Spleen (tissue), 11 donors: Measurements from ENCODE around the gene URM1. TPM values are rescaled to one million over a fixed set of nuclear protein-coding genes. Genes with fewer than 3 reads are reported as not detected.

Experiments used
- DNase-seq: peaks from one replicate; pipeline ENCODE4 v3.0.0-alpha.2; 2020
- H3K27ac ChIP-seq, 8 donors: fragments of 200-600 bp; sonication (generic) in 7 of 8; 1 replicate in 4 of 8; 2 replicates in 4 of 8; pipeline versions ENCODE4 v1.5.0 to v1.8.0; 2016 to 2021; ENCODE audit warnings: inconsistent platforms in 4 of 8, mild to moderate bottlenecking in 4 of 8, moderate library complexity in 1 of 8
- H3K27me3 ChIP-seq, 7 donors: fragments of 200-600 bp; sonication (generic) in 6 of 7; replicated peaks in 1 of 7; 1 replicate in 4 of 7; 2 replicates in 3 of 7; pipeline versions ENCODE4 v1.5.0 to v1.8.0; 2016 to 2021; ENCODE audit warnings: inconsistent platforms in 3 of 7, mild to moderate bottlenecking in 1 of 7
- H3K36me3 ChIP-seq, 6 donors: fragments of 200-600 bp; sonication (generic) in 5 of 6; 1 replicate in 4 of 6; 2 replicates in 2 of 6; pipeline versions ENCODE4 v1.5.0 to v1.8.0; 2016 to 2021; ENCODE audit warnings: inconsistent platforms in 2 of 6
- H3K4me1 ChIP-seq, 6 donors: fragments of 200-600 bp; sonication (generic) in 5 of 6; 1 replicate in 3 of 6; 2 replicates in 3 of 6; pipeline versions ENCODE4 v1.5.0 to v1.8.0; 2016 to 2021; ENCODE audit warnings: inconsistent platforms in 3 of 6
- H3K4me3 ChIP-seq, 8 donors: fragments of 200-600 bp; sonication (generic) in 7 of 8; 1 replicate in 4 of 8; 2 replicates in 4 of 8; pipeline versions ENCODE4 v1.5.0 to v1.8.0; 2016 to 2021; ENCODE audit warnings: inconsistent platforms in 4 of 8, mild to moderate bottlenecking in 4 of 8, moderate library complexity in 2 of 8
- H3K9me3 ChIP-seq, 8 donors: fragments of 200-600 bp; sonication (generic) in 7 of 8; 1 replicate in 4 of 8; 2 replicates in 4 of 8; pipeline versions ENCODE4 v1.5.0 to v1.8.0; 2016 to 2021; ENCODE audit warnings: inconsistent platforms in 4 of 8
- POLR2A ChIP-seq, 3 donors: fragments of 450-650 bp; IDR thresholded peaks; one replicate each; pipeline ENCODE4 v1.5.1; 2017; ENCODE audit warnings: antibody characterized with exemption in 3 of 3, mild to moderate bottlenecking in 1 of 3
- POLR2AphosphoS5 ChIP-seq, 3 donors: sonication (generic); formaldehyde crosslinking; IDR thresholded peaks; one replicate each; pipeline ENCODE4 v1.5.1; 2017; ENCODE audit warnings: antibody characterized with exemption in 3 of 3
- WGBS, 5 donors: extraction: QIAGEN DNeasy Blood & Tissue Kit in 3 of 5; methylation state at CpG; one replicate each; pipeline versions ENCODE4 v1.1.5 to v1.1.7; 2013 to 2018; 5-methylcytosine and 5-hydroxymethylcytosine counted together
- intact Hi-C: fragments of 100-400 bp; cut with DNase I; formaldehyde crosslinking; loops from one replicate; pipeline ENCODE4 v1.15.0; 2023; ENCODE audit warnings: low total_unique reads
- polyA plus RNA-seq, 3 donors: library from polyadenylated mRNA; stranded (reverse); fragments of 200-250 nt; gene quantifications; one replicate each; pipeline ENCODE4 v1.2.1, GENCODE V29; 2013
- total RNA-seq, 7 donors: library from RNA; depleted of rRNA in 3 of 7; stranded (reverse); fragments of >200 nt in 3 of 7; fragmentation: NEBNext Ultra II Directional in 4 of 7; extraction: Animal tissue kit (Norgen Biotek cat#: 25700) in 4 of 7; gene quantifications; one replicate each; pipeline versions ENCODE4 v1.1.0 to v1.2.1, GENCODE V29; 2016 to 2021
- TF ChIP-seq, protein P1 (sequence below), 11 experiments: fragments of 200-600 bp in 7 of 11; fragments of 450-650 bp in 4 of 11; sonication (generic) in 4 of 11; IDR thresholded peaks in 8 of 11; conservative IDR thresholded peaks in 3 of 11; 1 replicate in 7 of 11; 2 replicates in 4 of 11; pipeline versions ENCODE4 v1.4.0 to v1.8.0; 2016 to 2021; ENCODE audit warnings: antibody characterized with exemption in 11 of 11, inconsistent platforms in 4 of 11, mild to moderate bottlenecking in 1 of 11
- donor health status: healthy with polysubstance abuse.
- donor health status: DM: no; HTN: no; CAD: no; lungs with moderate emphysema.
- donor health status: DM: no; HTN: no; CAD: no.
- donor health status: Bipolar disorder and iron deficiency.
- donor health status: healthy.
- donor health status: DM: no; HTN: no; CAD: no.
- donor health status: DM: yes; HTN: yes; CAD: no.

The URM1 gene
- total and polyA plus RNA-seq, 10 donors, result 28.1 to 58.1 (median 45.8) TPM

- Histone ChIP-seq H3K27ac (peak within 1 kb of the TSS; percentile 29 to 89 (median 76)), H3K9me3 (no peaks in the 10 kb centered on the region), H3K4me3 (peak within 1 kb of the TSS; percentile 66 to 96 (median 78)), H3K36me3 (peaks cover 0 to 29% (median 16%) of the 10 kb centered on the region in 6 donors), H3K27me3 (no peaks in the 10 kb centered on the region), H3K4me1 (peaks cover 7 to 26% (median 19%) of the 10 kb centered on the region in 6 donors)
- peak; percentile 37 to 67 (median 65) for TF ChIP-seq POLR2AphosphoS5 (IDR thresholded peaks at IDR 0.05)
- no peak for TF ChIP-seq POLR2A (IDR thresholded peaks at IDR 0.05)
- TF ChIP-seq, protein P1, sequence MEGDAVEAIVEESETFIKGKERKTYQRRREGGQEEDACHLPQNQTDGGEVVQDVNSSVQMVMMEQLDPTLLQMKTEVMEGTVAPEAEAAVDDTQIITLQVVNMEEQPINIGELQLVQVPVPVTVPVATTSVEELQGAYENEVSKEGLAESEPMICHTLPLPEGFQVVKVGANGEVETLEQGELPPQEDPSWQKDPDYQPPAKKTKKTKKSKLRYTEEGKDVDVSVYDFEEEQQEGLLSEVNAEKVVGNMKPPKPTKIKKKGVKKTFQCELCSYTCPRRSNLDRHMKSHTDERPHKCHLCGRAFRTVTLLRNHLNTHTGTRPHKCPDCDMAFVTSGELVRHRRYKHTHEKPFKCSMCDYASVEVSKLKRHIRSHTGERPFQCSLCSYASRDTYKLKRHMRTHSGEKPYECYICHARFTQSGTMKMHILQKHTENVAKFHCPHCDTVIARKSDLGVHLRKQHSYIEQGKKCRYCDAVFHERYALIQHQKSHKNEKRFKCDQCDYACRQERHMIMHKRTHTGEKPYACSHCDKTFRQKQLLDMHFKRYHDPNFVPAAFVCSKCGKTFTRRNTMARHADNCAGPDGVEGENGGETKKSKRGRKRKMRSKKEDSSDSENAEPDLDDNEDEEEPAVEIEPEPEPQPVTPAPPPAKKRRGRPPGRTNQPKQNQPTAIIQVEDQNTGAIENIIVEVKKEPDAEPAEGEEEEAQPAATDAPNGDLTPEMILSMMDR (IDR thresholded peaks at IDR 0.05 in 8 of 11, conservative IDR thresholded peaks at IDR 0.05 in 3 of 11), result no peak
- 7 to 27% (median 10%) methylated on average over 14 to 75 of the region's 75 CpGs for WGBS, 5 donors
- intact Hi-C loops, result no loop called here
- DNase-seq, result peak; percentile 95
Observed at GRCh38 chr9:128339761-128340690, 31.1 kb upstream of the URM1 start, which contains the start of gene SLC27A4. SLC27A4 (plus strand) TSS chr9:128340527; CDS start chr9:128343133, 2,606 bp downstream.

- 0 to 3% (median 1%) methylated on average over 37 to 48 of the region's 48 CpGs for WGBS, 5 donors
- TF ChIP-seq POLR2A (IDR thresholded peaks at IDR 0.05) (no peak), POLR2AphosphoS5 (IDR thresholded peaks at IDR 0.05) (no peak)
- TF ChIP-seq, protein P1 (IDR thresholded peaks at IDR 0.05 in 8 of 11, conservative IDR thresholded peaks at IDR 0.05 in 3 of 11), result no peak
- intact Hi-C loops, result no loop called here
- Histone ChIP-seq H3K36me3 (peaks cover 0 to 37% (median 25%) of the 10 kb centered on the region in 6 donors), H3K4me1 (peaks cover 7 to 26% (median 19%) of the 10 kb centered on the region in 6 donors), H3K27ac (peak overlapping the region in 6 of 8 donors; percentile 73 to 89 (median 81)), H3K9me3 (no peaks in the 10 kb centered on the region), H3K27me3 (no peaks in the 10 kb centered on the region), H3K4me3 (peak overlapping the region; percentile 66 to 96 (median 78))
- no peak for DNase-seq
Observed at GRCh38 chr9:128340691-128341434, 30.3 kb upstream of the URM1 start.

GRCh38 chr9:128341435-128341849 is 29.7 kb upstream of the URM1 start:
- 33 to 37% (median 36%) methylated on average over 13 of the region's 13 CpGs for WGBS, 5 donors

More at GRCh38 chr9:128341435-128341849, 29.7 kb upstream of the URM1 start:
- Histone ChIP-seq H3K27me3 (no peaks in the 10 kb centered on the region), H3K9me3 (no peaks in the 10 kb centered on the region), H3K36me3 (peaks cover 0 to 43% (median 31%) of the 10 kb centered on the region in 6 donors), H3K4me1 (peaks cover 7 to 26% (median 19%) of the 10 kb centered on the region in 6 donors), H3K4me3 (peak overlapping the region; percentile 66 to 96 (median 78)), H3K27ac (peak overlapping the region in 3 of 8 donors; percentile 83 to 89 (median 86))
- peak; percentile 79 for DNase-seq
- TF ChIP-seq POLR2AphosphoS5 (IDR thresholded peaks at IDR 0.05), result no peak
- TF ChIP-seq, protein P1 (IDR thresholded peaks at IDR 0.05 in 8 of 11, conservative IDR thresholded peaks at IDR 0.05 in 3 of 11), result peak in 10 of 11 experiments; percentile 28 to 78 (median 59)
- no peak for TF ChIP-seq POLR2A (IDR thresholded peaks at IDR 0.05)
- intact Hi-C loops, result no loop called here
